Smooth muscle cell (in vitro differentiated cells): ENCODE results near the gene UBR3. TPM values are rescaled to one million over a fixed set of nuclear protein-coding genes. Genes with fewer than 3 reads are reported as not detected.

Experiments used
- DNase-seq: peaks from one replicate; lab custom pipeline; 2025; ENCODE audit not compliant: unreplicated experiment; lab: John Stamatoyannopoulos, UW
- H2AFZ ChIP-seq: fragments of 200-600 bp; sonication (generic); 2 replicates; pipeline ENCODE4 v1.6.0; 2016; ENCODE audit warnings: antibody characterized with exemption, low read depth, mild to moderate bottlenecking
- H3F3A ChIP-seq: fragments of 200-600 bp; sonication (generic); 2 replicates; pipeline ENCODE4 v1.6.0; 2017; ENCODE audit warnings: antibody characterized with exemption, low read depth
- H3K27ac ChIP-seq: fragments of 200-600 bp; sonication (generic); 2 replicates; pipeline ENCODE4 v1.5.1; 2016; ENCODE audit warnings: low read depth, mild to moderate bottlenecking
- H3K27me3 ChIP-seq: fragments of 200-600 bp; sonication (generic); 2 replicates; pipeline ENCODE4 v1.6.1; 2016; ENCODE audit warnings: low read depth, mild to moderate bottlenecking
- H3K36me3 ChIP-seq: fragments of 200-600 bp; sonication (generic); 2 replicates; pipeline ENCODE4 v1.5.1; 2016; ENCODE audit warnings: low read depth
- H3K4me1 ChIP-seq: fragments of 200-600 bp; sonication (generic); 2 replicates; pipeline ENCODE4 v1.5.1; 2016; ENCODE audit warnings: low read depth
- H3K4me2 ChIP-seq: fragments of 200-600 bp; sonication (generic); 2 replicates; pipeline ENCODE4 v1.6.0; 2016; ENCODE audit warnings: mild to moderate bottlenecking
- H3K4me3 ChIP-seq: fragments of 200-600 bp; sonication (generic); 2 replicates; pipeline ENCODE4 v1.5.1; 2016; ENCODE audit warnings: mild to moderate bottlenecking
- H3K79me2 ChIP-seq: fragments of 200-600 bp; sonication (generic); 2 replicates; pipeline ENCODE4 v1.6.0; 2016; ENCODE audit warnings: low read depth, mild to moderate bottlenecking
- H3K9ac ChIP-seq: fragments of 200-600 bp; sonication (generic); 2 replicates; pipeline ENCODE4 v1.6.0; 2016; ENCODE audit warnings: low read depth
- H3K9me3 ChIP-seq: fragments of 200-600 bp; sonication (generic); replicated peaks from 2 replicates; pipeline ENCODE4 v1.5.1; 2016; ENCODE audit warnings: low read depth
- H4K20me1 ChIP-seq: fragments of 200-600 bp; sonication (generic); 2 replicates; pipeline ENCODE4 v1.6.0; 2016; ENCODE audit warnings: low read depth
- WGBS: methylation state at CpG from one replicate; pipeline ENCODE4 v1.1.7; 2016; ENCODE audit warnings: low lambda C conversion rate; 5-methylcytosine and 5-hydroxymethylcytosine counted together
- polyA plus RNA-seq: library from polyadenylated mRNA; unstranded; fragments of >200 nt; fragmentation: Nextera tagmentation; extraction: Ambion mirVana; gene quantifications from 2 replicates; pipeline ENCODE4 v1.2.1, GENCODE V29; 2016
- total RNA-seq: library from RNA; depleted of rRNA; stranded (reverse); fragments of >200 nt; gene quantifications from 2 replicates; pipeline ENCODE4 v1.2.3, GENCODE V29; 2014
- TF ChIP-seq, protein P1 (sequence below): fragments of 200-600 bp; sonication (generic); IDR thresholded peaks from 2 replicates; pipeline ENCODE4 v1.5.1; 2017; ENCODE audit warnings: borderline replicate concordance, mild to moderate bottlenecking, antibody characterized with exemption; ENCODE audit not compliant: insufficient read depth, poor library complexity, severe bottlenecking

Gene UBR3
- total and polyA plus RNA-seq, 2 experiments from 2014 or later, result 7.0 to 35.1 TPM

DNA sequence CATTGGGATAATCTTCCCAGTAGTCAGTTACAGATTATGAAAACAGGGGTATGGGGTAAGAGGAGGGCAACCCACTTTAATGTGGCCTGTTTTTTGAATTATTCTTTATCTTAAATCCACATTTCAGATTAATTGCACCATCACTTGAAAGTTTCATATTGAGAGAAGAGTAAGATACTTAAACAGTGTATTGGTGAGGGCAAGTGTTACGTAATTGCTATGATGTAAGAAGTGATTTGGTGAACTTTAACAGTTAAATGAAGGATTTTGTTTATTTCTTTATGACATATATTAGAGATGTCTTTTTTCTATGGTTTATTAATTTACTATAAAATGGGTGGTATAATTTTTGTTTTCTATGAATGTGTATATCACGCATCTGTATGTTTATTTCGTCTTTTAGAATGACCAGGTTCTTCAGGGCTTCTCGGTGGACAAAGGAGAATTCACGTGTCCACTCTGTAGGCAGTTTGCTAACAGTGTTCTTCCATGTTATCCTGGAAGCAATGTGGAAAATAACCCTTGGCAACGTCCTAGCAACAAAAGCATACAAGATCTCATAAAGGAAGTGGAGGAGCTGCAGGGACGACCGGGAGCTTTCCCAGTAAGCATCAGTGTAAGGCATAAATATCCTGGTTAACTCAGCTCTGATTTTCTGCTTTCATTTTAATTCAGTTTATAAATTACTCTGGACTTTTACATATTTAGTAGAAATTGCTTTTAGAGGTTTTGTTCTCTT lies 179.5 kb downstream of the UBR3 start:
- Histone ChIP-seq H3K27ac (peak overlapping the region; percentile 6), H3K9me3 (no peaks in the 10 kb centered on the region), H3K4me3 (no peak overlapping the region), H3K9ac (no peak overlapping the region), H3K79me2 (no peaks in the 10 kb centered on the region), H3K36me3 (no peaks in the 10 kb centered on the region), H4K20me1 (no peaks in the 10 kb centered on the region), H3K4me1 (peaks cover 11% of the 10 kb centered on the region), H2AFZ (no peak overlapping the region), H3F3A (peaks cover 4% of the 10 kb centered on the region), H3K27me3 (no peaks in the 10 kb centered on the region), H3K4me2 (no peak overlapping the region)
- TF ChIP-seq, protein P1, sequence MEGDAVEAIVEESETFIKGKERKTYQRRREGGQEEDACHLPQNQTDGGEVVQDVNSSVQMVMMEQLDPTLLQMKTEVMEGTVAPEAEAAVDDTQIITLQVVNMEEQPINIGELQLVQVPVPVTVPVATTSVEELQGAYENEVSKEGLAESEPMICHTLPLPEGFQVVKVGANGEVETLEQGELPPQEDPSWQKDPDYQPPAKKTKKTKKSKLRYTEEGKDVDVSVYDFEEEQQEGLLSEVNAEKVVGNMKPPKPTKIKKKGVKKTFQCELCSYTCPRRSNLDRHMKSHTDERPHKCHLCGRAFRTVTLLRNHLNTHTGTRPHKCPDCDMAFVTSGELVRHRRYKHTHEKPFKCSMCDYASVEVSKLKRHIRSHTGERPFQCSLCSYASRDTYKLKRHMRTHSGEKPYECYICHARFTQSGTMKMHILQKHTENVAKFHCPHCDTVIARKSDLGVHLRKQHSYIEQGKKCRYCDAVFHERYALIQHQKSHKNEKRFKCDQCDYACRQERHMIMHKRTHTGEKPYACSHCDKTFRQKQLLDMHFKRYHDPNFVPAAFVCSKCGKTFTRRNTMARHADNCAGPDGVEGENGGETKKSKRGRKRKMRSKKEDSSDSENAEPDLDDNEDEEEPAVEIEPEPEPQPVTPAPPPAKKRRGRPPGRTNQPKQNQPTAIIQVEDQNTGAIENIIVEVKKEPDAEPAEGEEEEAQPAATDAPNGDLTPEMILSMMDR, result no peak
- no peak for DNase-seq
- WGBS, result 70% methylated on average over 8 of the region's 8 CpGs

DNA sequence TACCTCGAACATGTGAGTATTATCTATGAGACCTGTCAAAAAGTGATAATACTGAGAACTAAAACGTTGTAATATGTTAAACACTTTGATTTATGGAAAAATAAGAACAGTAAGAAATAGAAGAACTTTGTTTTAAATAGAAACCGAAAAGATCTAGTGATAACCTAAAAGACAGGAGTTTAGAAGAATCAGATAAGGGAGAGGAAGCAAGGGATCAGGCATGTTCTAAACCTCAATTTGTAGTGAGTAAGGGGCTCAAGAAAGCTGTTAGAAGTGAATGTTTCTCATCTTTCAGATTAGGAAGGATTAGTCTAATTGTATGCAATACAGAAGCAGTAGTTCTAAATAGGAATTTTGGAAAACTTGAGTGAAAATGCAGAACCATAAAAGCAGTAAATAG lies 182.0 kb downstream of the UBR3 start:
- Histone ChIP-seq H2AFZ (no peak overlapping the region), H3K9ac (no peak overlapping the region), H3K9me3 (no peaks in the 10 kb centered on the region), H3F3A (peaks cover 4% of the 10 kb centered on the region), H3K4me1 (peaks cover 20% of the 10 kb centered on the region), H3K4me2 (peak overlapping the region; percentile 15), H3K79me2 (no peaks in the 10 kb centered on the region), H3K4me3 (no peak overlapping the region), H4K20me1 (no peaks in the 10 kb centered on the region), H3K27me3 (no peaks in the 10 kb centered on the region), H3K27ac (no peak overlapping the region), H3K36me3 (no peaks in the 10 kb centered on the region)
- WGBS, result 28% methylated on average over 3 of the region's 3 CpGs
- TF ChIP-seq, protein P1, result no peak
- DNase-seq, result no peak

DNA sequence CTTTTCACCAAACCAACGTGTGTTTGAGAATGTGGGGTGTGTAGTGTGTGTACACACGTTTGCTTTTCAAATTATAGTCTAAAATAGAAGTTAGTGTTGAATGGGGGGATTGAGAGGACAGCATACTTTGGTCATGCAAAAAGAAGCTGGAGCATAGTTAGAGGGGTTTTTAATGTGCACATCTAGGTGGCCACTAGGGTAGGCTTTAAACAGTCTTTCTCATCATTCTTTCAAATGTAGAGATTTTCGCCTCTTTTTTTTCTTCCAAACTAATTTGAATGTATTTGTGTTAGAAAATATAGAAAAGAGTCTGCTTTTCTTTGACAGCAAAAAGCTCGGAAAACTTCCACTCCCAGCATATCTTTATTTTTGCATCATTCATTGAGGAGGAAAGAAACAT lies 185.5 kb downstream of the UBR3 start:
- Histone ChIP-seq H2AFZ (no peak overlapping the region), H3K9ac (no peak overlapping the region), H3K36me3 (no peaks in the 10 kb centered on the region), H3K4me1 (peaks cover 21% of the 10 kb centered on the region), H3K4me2 (no peak overlapping the region), H3K27ac (no peak overlapping the region), H4K20me1 (no peaks in the 10 kb centered on the region), H3K9me3 (no peaks in the 10 kb centered on the region), H3K27me3 (no peaks in the 10 kb centered on the region), H3K4me3 (no peak overlapping the region), H3F3A (no peaks in the 10 kb centered on the region), H3K79me2 (no peaks in the 10 kb centered on the region)
- 96% methylated on average over 4 of the region's 4 CpGs for WGBS
- TF ChIP-seq, protein P1, result no peak
- DNase-seq, result no peak
